Cerebellar cortex (tissue), 1 donor: ENCODE results near the gene NT5C1B.
"Not testable (repeated sequence)": the region's sequence is repeated elsewhere in the genome, so short reads cannot be mapped to it uniquely, and the experiment has no call there.

ENCODE experiments used
- DNase-seq: peaks from one replicate; pipeline ENCODE4 v3.0.0-alpha.2; 2015; ENCODE audit warnings: low spot score

NT5C1B gene

GRCh38 chr2:18589354-18589753, at the start of gene NT5C1B:
Gene NT5C1B (minus strand): TSS chr2:18589569. CDS start chr2:18589468, 101 bp downstream.
- no peak for DNase-seq

GRCh38 chr2:18637196-18637595, 47.8 kb upstream of the NT5C1B start:
- no peak for DNase-seq

- DNase-seq = not testable (repeated sequence)
These were observed 43.3 kb upstream of the NT5C1B start for GRCh38 chr2:18632699-18633098.

- DNase-seq = no peak
These were observed 41.6 kb upstream of the NT5C1B start for GRCh38 chr2:18630941-18631340.

- no peak for DNase-seq
These were observed 41.2 kb upstream of the NT5C1B start for GRCh38 chr2:18630541-18630940.

DNA sequence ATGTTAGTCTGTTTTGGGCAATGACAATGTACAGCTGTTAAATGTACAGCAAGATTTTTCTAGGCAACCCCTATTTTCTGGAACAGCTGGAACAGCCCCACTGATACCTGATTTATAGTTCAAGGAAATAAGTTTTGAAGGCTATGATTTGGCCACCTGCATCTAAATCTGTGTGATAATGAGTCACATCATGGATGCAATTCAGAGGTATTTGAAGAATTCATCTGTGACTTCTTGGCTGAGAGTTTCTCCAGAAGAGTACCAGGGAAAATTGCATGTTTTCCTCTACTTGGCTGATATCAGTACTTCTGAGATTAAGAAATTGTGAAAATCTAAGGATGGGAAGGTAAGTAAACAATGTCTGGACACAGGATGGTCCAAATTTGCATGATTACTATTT, 40.7 kb upstream of the NT5C1B start:
- DNase-seq = no peak

- DNase-seq = no peak
These were observed 37.7 kb upstream of the NT5C1B start for GRCh38 chr2:18626958-18627650.

GRCh38 chr2:18626256-18626668, 36.9 kb upstream of the NT5C1B start:
- DNase-seq = no peak

- no peak for DNase-seq
These were observed 36.2 kb upstream of the NT5C1B start for GRCh38 chr2:18625563-18625962.

DNA sequence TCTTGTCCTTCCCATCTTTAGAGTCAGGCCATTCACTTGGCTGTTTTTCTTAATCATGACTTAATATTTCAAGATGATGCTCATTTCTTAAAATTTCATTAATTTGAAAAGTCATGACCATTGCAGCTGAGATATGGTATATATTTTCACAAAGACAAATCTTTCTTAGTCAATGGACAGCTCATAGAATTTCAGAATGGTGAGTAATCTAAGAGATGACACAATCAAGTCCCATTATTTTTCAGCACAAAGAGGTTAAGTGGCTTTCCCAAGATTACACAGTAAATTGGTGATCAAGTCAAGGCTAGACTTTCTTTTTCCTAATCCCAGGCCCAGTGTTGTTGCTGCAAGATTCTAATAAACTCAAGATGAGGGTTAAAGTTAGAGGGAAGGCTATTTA, 34.4 kb upstream of the NT5C1B start:
- DNase-seq = no peak

GRCh38 chr2:18620867-18621632, 31.7 kb upstream of the NT5C1B start:
- DNase-seq = no peak

DNA sequence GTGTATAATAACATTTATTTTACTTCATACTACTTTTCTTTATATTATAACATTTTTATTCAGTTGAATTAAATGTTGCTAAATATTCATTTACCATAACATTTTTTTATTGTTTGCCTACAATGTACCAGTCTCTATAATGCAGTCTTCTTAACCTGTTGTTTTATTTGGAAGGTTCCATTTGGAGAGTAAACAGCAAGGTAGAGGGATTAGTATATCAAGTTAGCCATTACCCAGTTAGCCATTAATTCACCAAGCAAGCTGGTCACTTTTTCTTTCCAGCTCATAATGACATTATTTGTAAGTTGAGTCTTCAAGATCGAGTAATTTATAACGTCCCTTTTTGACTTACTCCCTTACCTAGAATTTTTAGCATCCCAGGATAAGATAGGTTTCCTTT, 29.7 kb upstream of the NT5C1B start:
- DNase-seq = no peak

DNA sequence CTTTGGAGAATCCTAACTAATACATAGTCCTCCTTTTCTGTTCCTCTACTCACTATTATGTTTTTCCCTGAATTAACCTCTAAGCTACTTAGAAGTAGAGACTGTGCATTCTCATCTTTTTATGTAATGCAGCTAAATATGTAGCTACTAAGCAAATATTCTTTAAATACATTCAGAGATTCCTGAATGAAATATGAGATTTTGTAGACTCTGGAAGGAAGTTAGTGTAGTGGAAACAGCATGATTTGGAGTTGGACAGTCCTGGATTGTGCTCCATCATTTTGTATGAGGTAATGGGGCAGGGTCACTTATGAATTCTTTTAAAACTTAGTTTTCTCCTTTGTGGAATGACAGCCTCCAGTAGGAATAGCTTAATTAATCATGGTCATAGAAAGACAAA, 24.7 kb upstream of the NT5C1B start:
- no peak for DNase-seq

DNA sequence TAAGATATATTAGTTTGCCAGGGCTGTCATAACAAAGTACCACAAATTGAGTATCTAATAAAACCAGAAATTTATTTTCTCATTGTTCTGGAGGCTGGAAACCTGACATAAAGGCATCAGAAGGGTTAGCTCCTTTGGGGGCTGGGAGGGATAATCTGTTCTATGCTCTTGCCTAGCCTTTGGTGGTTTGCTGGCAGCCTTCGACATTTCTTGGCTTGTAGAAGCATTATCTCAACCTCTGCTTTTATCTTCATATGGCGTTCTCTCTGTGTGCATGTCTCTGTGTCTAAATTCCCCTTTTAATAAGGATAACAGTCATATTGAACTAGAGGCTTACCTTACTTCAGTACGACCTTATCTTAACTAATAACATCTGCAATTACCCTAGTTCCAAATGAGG, 22.8 kb upstream of the NT5C1B start:
- DNase-seq = no peak

DNA sequence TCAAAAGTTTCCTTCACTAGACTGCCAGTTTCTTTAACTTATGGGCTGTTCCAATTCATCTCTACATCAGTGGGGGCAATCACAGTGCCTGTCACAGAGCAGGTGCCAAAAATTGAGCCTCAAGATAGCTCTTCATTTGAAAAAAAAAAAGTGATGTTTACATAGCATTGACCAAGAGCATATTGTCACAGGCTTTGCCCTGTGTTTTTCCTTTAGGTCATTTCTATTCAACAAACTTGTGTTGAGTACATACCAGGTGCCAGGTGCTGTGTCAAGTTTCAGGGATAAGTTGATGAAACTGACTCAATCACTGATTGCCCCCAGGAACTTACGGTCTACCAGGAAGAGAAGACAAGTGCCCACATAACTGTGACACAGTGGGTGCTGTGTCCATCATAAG, 22.2 kb upstream of the NT5C1B start:
- no peak for DNase-seq

- DNase-seq = no peak
These were observed 21.8 kb upstream of the NT5C1B start for GRCh38 chr2:18611184-18611583.

- DNase-seq = no peak
These were observed 21.3 kb upstream of the NT5C1B start for GRCh38 chr2:18610651-18611050.

DNA sequence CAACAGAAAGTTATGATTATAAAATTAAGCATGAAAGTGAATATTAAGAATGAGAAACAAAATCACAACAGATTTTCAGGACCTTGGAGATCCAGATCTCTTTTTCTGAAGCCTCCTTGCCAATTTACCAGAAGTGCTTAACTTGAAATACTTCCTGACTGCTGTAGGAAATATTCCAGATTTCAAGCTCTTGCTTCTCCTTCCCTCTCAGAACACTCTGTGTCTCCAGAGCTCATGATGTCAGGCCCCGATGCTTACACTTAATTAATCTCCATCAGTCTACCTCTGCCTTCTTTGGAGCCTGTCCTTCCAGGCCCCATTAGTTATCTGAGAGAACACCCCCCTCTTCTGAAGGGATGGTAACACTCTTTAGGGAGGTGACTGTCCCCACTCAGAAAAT, 20.7 kb upstream of the NT5C1B start:
- DNase-seq = no peak

- no peak for DNase-seq
These were observed 15.7 kb upstream of the NT5C1B start for GRCh38 chr2:18605115-18605514.

DNA sequence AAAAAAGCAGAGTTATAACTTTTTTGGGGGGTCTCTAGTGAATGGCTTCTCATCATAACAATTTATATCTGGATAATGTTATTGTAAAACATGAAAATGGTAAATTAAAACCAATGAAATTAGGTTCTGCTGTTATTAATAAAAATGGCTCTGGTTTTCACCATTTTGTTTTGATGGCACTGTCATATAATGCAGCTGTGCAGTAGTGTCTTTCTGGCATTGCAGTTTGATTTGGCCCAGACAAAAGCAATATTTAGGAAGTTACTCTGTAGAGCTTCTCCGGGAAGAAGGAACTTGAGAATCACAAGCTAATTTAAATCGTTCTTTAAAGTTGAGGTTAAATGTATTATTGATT, 15.1 kb upstream of the NT5C1B start:
- no peak for DNase-seq

- no peak for DNase-seq
These were observed 14.6 kb upstream of the NT5C1B start for GRCh38 chr2:18603854-18604530.

GRCh38 chr2:18602298-18602697, 12.9 kb upstream of the NT5C1B start:
- no peak for DNase-seq

GRCh38 chr2:18600255-18600613, 10.9 kb upstream of the NT5C1B start:
- no peak for DNase-seq
